HG03064 (cell line): ENCODE measurements around the gene PMPCB.

ENCODE experiments used
- ATAC-seq: cut with Tn5 transposase; IDR thresholded peaks from one replicate; pipeline ENCODE4 v1.9.1; 2021; ENCODE audit warnings: low read depth; ENCODE audit not compliant: unreplicated experiment

The PMPCB gene

DNA sequence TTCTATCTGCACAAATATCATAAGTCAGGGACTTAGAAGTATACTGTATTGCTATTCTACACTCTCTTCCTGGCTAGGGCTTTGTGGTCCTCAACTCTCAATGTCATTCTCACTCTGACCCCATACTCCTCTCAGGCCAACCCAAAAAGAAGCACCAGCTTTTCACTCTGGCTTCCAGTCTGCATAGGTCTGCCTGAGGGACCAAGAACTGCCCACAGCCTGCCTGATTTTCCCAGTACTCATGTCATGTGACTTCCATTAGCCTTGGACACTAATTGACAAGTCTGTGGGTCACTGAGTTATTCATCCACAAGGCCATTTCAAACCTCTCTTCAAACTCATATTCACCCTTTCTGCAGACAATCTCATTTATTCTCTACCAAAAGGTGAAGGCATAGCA lies 19.8 kb downstream of the PMPCB start:
- no peak for ATAC-seq

DNA sequence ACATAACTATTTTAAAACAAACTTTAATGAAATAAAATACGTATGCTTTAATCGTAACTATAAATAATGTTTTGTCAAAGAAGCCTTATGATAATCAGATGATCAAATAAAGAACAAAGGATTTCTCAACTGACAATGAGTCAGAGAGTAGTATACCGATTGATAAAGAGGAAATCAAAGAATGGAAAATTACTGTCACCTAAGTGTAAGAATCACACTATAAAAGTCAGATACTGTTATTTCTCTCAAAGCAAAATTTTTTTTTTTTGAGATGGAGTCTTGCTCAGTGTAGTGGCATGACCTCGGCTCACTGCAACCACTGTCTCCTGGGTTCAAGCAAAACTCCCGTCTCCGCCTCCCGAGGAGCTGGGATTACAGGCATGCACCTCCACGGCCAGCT lies 28.5 kb downstream of the PMPCB start:
- ATAC-seq, result no peak

DNA sequence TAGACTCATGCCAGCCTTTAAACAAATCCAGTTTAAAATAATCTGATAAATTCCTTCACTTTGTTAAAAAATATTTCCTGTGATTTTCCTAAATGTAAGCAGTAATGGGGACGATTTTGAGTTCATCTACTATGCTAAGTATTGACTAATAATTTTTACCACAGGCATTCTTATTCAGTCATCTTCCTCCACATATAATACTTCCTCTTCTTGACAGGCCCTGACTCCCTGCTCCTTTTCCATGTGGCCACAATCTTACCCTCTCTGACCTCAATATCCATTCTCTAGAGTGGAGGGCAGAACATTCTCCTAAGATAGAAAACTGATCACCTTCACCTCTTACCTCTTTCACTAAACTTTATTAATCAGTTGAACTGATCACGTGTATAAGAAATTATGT lies 39.5 kb downstream of the PMPCB start:
- no peak for ATAC-seq

DNA sequence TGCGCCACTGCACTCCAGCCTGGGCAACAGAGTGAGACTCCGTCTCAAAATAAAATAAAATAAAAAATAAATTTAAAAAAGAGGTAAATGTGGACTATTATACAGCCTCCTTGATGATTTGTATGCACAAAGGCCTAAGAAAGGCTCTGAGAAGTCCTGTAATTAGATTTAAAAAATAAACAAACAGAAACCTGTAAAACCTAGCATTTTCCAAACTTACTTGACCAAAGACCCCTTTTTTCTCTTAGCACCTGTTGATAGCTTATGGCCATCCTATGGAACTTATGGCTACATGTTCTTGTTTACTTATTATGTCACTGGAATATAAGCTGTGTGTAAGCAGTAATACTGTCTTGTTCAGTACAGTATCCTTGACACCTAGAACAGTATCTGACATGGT lies 41.6 kb downstream of the PMPCB start:
- no peak for ATAC-seq

DNA sequence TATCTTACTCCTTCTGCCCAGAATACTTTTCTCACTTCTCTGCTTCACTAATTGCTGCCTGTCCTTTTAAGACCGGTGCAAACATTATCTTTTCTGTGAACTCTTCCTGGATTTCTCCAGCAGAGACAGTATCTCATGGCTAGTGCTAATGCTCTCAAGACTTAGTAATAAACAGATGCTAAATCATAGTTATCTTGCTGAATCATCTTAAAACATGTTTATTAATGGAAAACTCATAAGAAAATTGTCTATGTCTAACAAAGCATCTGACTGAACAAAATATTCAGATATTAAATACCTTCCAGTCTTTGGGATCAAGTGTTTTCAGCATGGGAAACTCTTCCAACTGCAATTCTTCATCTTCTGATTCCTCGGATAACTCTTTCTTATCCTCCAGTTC lies 44.2 kb downstream of the PMPCB start:
- ATAC-seq, result no peak

DNA sequence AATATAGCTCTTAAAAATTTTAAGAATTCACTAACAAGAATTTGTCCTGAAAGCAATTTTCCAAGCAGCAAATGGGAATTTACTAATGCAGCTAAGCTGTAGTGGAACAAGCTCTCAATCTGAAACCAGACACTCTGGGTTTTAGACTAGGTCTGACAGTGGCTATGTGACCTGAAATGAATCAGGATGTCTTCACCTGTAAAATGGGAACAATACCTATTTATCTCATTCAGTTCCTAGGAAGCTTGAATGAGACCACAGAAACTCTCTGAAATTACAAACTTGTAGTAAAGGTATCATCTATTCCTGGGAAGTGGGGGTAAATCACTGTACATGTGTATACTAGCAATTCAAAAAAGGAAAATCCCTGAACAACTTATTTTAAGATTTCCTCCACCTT lies 46.1 kb downstream of the PMPCB start:
- ATAC-seq, result no peak

DNA sequence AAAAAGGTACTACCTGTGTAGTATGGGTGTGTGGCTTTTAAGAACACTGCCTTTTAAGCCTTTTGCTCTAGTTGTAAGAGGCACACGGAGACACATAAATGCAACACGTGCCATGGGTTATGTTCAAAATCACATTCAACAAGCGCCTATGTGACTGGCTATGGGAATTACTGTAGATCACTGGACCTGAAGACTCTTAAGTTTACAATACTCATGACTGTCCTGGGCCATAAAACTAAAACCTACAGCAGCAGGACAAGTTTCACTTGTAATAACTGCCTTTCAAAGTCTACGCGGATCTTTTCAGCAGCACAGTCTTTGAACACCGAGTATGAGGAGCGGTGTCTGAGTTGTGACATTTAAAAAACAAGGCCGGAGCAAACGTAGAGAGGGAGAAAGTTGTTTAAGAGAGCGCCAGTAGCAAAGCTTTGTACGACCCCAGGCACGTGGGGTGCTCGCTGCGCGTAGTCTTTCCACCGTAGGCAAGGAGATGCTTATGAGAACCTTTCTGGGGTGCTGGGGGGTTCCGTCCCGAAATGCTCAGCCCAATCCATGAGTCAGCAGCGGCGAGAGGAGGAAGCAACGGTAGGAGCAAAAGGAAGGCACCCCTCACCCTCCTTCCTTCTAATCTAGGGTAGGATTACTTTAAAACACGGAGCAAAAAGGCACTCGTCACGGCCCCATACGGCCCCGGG lies 46.7 kb downstream of the PMPCB start:
- ATAC-seq, result peak; percentile 11

DNA sequence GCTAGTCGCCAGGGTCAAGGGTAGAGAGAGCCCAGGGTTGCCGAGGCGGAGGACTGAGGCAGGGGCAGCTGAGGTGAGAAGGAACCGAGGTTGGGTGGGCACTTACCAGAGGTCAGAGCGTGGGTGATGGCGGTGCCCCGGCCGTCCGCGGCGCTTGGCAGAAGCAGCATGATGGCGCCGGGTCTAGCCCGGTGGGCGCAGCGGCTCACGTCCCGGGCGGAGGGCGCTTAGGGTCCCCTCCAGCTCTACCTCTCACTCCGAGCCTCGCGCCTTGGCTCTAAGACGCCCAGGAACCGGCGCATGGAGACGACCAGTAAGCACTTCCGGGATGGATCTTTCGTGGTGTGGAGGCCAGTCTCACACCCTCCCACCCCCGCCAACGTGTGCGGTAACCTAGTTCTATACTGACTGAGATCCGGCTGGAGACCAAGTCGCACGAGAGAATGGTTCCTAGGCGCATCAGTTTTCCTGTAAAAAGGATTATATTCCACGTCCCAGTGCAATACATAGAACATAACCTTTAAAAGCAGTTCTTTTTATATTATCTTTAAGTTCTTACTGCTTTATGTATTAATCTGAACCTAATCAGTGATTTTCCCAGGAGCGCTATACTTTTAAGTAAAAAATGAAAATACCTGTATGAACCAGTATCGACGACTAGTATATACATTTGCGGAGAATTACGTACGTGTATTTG lies 47.4 kb downstream of the PMPCB start, which contains the start of gene DNAJC2:
Gene DNAJC2, minus strand, starts transcription at position 315 of the 697 bp plus-strand sequence. Its CDS starts 145 bp downstream, at position 170.
- ATAC-seq, result peak; percentile 82

DNA sequence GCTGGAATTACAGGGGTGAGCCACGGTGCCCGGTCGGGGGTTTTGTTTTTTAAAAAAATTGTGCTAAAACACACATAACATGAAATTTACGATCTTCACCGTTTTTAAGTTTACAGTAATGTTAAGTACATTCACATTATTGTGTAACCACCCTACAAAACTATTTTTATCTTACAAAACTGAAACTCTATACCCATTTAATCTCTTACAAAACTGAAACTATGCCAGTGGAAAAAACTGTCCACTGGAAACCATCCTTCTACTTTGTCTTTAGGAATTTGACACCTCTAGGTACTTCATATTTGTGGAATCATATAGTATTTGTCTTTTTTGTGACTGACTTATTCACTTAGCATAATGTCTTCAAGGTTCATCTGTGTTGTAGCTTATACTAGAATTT lies 49.2 kb downstream of the PMPCB start:
- no peak for ATAC-seq

DNA sequence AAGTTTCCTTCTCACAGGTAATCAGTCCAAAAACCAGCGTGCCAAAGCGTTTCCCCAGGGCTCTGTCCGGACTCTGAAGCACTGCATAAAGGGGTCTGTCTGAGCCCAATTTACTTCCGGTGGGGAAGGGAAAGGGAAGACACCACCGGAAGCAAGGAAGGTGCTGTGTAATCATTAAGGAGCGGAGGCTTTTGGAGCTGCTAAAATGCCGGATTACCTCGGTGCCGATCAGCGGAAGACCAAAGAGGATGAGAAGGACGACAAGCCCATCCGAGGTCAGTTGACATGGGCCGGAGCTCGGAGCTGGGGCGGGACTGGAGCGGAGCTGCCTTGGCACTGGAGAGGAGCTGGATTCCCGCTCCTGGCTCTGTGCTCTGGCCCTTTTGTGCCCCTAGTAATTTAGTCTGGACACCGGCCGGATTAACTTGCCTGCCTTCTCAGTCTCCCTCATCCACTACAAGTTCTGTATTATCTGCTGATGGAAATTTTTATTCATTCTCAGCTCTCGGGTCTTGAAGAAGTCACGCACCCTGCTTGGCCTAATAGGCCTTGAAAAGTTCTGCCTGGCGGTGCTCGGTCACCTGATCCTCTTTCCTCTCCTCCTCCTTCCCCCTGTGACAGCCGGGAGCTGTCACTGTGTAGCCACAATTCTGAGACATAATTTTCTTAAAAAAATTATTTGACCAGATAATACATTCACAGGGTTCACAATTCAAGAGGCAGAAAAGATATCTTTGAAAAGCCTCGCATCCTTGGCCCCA lies 50.5 kb downstream of the PMPCB start, which contains the start of gene PSMC2:
Gene PSMC2, plus strand, starts transcription at position 137 of the 761 bp plus-strand sequence. Its CDS starts 69 bp downstream, at position 206.
- ATAC-seq, result peak; percentile 57

DNA sequence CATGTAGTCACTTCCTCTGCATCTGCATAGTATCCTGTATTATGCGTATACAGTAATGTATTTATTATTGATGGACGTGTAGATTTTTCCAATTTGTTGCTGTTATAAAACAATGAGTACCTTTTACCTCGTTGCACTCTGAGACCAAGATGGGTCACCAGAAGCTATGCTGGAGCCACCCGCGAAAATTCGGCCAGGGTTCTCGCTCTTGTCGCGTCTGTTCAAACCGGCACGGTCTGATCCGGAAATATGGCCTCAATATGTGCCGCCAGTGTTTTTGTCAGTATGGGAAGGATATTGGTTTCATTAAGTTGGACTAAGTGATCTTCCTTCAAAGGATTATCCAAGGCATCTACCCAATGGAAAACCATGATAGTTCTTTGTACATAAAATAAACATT lies 51.2 kb downstream of the PMPCB start:
- no peak for ATAC-seq

DNA sequence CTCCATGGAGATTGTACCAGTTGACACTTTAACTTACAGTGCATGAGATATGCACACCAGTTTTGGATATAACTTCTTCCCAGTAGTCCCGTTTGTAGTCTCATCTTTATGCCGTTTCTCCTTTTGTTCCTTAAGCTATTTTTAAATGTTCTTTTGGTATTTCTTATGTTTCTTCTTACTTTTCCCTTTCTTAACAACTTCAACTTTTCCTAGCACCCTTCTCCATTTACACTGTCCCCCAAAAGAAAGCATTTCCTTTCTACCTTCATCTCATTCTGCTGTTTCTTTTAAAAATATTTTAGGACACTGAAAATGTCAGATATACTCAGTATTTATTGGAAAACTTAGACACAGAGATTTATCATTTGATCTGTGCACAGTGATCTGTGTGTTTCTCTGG lies 51.7 kb downstream of the PMPCB start:
- ATAC-seq, result no peak

DNA sequence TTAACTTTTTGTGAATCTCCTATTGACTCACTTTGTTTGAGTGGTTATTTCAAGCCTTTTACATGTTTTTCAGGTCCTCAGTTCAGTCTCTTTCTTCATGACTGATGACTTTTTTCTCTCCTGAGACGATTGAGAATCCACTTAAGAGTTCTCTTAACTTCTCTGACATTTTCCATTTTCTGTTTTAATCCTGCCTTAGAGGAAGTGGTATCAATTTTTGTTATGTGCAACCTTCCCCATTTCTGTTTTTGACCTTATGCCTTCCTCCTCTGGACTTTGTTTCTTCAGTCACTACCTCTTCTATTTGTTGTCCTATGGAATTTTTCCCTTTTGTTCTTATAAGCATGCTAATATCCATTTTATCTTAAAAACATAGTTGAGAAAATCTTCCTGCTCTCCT lies 52.6 kb downstream of the PMPCB start:
- ATAC-seq, result no peak
